ENCODE measurements around the gene OAS3. TPM values are rescaled to one million over a fixed set of nuclear protein-coding genes. Genes with fewer than 3 reads are reported as not detected.
"Not testable (repeated sequence)": the region's sequence is repeated elsewhere in the genome, so short reads cannot be mapped to it uniquely, and the experiment has no call there.

The OAS3 gene
- total RNA-seq, 1 donor from 2014 or later = 7.6 TPM

DNA sequence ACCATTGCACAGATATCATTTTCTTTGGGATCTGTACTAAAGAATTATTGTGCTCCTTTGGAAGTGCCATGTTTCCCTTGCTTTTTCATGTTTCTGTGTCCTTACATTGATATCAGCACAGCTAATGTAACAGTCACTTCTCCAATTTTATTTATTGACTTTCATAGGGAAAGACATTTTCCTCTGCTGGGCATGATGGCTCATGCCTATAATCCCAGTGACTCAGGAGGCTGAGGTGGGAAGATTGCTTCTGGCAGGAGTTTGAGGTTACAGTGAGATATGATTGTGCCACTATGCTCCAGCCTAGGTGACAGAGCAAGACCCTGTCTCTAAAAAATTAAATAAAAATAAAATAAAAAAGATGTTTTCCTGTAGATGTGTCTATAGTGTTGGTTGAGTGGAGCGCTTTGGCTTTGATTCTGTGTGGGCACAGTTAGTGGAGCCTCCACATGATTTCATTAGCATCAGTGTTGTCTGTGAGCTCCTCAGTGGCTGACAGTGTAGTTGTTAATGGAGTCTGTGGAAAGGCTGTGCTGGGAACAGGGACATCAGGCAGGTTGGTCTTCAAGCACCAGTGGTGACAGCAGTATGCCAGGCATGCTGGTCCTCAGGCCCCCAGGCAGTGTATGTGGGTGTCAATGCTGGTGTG is 47.5 kb downstream of the OAS3 start:
- DNase-seq = no peak

DNA sequence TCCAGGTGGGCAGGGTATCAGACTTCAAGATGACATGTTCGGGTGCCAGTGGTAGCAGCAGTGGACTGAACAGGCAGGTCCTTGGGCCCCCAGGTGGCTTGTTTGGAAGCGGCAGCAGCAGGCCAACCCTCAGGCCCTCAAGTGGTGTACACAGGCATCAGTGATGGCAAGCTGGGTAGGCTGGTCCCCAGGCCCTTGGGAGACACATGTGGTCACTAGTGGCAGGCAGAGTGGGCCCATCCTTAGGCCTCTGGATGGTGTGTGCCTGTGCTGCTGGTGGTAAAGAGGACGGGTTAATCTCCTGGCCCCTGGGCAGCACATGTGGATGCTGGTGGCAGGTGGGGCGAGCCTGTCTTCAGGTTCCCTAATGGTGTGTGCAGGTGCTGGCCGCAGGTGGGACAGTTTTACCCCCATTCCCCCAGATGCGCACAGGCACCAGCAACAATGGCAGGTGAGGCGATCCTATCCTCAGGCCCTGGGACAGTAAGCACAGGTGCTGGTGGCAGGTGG is 48.1 kb downstream of the OAS3 start:
- no peak for DNase-seq

DNA sequence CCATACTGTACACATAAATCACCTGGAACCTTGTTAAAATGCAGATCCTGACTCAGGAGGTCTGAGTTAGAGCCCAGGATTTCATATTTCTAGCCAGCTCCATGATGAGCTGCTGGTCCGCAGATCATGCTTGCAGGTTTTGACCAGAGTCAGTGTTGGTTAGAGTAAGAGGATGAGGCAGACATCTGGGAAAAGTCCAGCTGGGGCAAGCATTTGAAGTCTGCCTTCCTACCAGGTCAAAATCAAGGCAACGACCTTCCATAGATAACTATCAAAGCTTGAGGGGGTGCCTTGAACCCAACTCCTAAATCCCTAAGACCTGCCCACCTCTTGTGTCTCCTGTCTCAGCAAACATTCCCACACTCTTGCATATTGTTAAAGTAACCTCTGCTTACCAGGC is 49.3 kb downstream of the OAS3 start:
- DNase-seq = no peak

DNA sequence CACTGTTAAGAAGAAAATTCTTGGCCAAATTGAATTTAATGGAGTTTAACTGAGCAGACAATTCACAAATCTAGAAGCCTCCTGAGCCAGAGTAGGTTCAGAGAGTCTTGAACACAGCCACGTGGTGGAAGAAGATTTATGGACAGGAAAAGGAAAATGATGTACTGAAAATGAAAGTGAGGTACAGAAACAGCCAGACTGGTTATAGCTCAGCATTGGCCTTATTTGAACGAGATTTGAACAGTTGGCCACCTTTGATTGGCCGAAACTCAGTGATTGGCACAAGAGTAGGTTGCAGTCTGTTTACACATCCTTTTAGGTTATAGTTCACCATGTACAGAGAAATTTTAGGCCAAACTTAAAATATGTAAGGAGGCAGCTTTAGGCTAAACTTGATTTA is 50.0 kb downstream of the OAS3 start:
- DNase-seq = no peak

DNA sequence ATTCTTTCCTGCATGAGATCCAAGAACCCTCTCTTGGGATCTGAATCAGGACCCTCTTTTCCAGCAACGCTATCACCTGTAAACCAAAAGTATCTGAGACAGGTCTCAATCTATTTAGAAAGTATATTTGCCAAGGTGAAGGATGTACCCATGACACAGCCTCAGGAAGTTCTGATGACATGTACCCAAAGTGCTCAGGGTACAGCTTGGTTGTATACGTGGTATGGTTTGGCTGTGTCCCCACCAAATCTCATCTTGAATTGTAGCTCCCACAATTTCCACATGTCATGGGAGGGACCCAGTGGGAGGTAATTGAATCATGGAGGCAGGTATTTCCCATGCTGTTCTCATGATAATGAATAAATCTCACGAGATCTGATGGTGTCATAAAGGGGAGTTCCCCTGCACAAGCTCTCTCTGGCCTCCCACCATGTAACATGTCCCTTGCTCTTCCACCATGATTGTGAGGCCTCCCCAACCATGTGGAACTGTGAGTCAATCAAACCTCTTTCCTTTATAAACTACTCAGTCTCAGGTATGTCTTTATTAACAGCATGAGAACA is 50.6 kb downstream of the OAS3 start:
- not testable (repeated sequence) for DNase-seq

DNA sequence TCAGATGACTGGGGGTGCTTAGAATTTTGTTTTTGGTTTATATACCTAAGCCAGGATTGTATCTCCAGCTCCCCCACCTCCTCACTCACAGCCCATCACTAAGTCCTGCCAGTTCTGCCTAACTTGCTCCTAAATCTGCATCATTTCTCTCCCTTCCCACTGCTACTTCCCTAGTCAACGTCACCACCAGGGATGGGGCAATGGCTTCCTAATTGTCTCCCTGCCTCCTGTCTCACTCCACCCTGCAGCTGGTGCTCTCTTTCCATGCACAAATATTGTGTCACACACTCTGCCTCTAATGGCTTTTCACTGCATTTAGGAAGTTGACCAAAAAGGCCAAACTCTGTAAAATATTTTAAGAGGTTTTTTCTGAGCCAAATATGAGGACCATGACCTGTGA is 51.5 kb downstream of the OAS3 start:
- no peak for DNase-seq

DNA sequence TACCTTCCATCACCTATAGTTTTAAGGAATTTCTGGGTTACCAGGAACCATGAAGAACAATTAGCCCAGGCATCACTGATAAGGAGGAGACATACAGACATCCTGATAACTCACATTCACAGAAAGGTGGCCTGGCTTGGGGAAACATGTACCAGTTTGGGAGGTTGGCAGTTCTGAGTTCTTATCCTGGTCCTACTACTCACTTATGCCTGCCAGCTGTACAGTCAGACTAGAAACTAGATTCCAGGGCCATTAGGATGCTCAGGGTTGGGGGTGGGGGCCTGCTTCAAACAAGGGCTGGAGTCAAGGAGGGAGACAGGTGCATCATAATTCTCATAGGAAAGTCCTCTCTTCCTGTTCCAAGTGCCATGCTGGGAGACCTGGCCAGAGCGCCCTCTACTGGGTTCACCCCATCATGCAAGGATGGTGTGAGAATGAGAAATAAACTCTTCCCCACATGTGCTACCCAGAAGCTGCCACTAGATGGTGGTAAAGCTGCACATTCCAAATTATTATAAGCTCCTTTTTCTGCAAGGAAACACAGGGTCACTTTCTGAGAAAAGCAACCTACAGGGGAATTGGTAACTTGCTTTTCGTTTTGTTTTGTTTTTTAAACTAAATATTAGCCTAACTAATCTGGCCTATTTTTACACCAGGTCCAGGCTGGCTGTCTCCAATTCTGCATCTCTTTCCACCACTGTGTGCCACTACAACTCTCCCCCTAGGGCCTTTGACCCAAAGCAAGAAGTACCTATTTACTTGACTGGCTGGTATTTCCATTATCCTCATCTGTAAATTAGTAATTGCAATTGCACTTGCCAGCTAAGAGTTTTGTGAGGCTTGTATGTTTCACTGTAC is 54.5 kb downstream of the OAS3 start:
- DNase-seq = peak; percentile 28

DNA sequence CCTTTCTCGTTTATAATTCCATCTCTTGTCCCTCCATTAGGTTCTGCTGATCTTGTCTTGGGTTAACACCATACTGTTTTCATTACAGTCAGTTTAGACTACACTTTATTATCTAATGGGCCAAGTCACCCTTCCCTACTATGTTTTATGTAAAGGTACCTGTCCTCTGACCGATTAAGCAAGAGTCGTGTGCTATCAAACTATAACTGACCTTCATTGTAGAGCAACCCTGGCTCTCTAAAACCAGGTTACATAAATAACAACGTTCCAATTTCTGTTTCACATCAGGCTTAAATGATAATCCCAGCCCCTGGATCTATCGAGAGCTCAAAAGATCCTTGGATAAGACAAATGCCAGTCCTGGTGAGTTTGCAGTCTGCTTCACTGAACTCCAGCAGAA is 56.7 kb downstream of the OAS3 start:
- no peak for DNase-seq

DNA sequence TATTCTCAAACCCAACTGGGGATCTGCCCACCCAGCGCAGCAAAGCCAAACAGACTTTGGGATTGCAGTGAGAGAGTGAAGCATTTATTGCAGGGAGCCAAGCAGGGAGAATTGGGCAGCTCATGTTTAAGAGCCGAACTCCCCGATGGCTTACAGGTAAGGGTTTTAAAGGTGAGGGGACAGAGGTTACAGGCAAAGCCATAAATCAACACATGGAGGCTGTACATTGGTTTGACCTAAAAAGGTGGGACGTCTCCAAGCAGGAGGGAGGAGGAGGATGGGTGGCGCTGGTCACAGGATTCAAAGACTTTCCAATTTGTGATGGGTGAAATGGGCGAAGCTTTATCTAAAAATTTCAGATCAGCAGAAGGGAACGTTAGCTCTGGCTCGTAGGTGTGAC is 58.2 kb downstream of the OAS3 start:
- DNase-seq = no peak

DNA sequence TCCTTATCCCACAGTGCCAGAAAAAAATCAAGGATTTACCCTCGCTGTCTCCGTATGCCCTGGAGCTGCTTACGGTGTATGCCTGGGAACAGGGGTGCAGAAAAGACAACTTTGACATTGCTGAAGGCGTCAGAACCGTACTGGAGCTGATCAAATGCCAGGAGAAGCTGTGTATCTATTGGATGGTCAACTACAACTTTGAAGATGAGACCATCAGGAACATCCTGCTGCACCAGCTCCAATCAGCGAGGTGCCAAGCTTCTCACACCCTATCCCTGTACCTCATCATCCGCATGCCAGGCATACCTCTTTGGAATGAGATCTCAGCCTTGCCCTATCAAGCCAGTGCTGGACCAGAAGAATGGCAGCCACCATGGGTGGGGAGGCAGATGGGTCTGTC is 59.2 kb downstream of the OAS3 start:
- no peak for DNase-seq

DNA sequence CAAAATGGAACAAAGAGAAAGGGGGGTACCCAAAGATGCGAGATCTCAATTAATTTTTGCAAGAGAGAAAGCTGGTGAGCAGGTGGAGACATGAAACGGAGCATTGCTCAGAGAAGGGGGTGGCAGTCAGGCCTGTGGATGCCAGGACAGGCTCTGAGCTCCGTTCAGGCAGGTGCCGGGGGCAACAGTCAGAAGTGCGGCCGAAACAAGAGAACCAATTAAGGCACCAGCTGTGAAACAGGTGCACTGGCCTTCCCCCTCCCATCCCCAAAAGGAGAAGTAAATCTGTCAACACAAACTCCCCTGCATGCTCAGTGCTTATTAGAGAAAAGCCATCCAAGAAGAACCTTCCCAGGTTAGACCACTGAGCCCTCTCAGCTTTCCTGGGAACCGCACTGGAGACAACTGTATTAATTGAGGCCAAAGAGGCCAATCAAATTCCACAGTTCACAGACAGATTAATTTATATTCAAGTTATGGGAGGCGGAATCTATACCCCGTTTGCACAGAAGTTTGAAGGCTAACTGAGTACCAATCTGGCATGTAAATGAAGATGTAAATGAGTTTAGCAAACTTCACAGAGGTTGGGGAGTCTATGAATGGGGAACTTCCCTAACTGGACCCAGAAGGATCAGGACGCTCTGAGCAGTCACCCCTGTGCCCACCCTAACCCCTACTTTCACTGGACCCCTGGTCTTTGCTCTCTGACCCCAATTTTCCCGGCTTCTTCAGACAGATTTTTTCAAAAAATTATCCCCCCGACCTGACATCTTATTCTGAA is 60.9 kb downstream of the OAS3 start:
- DNase-seq = no peak

DNA sequence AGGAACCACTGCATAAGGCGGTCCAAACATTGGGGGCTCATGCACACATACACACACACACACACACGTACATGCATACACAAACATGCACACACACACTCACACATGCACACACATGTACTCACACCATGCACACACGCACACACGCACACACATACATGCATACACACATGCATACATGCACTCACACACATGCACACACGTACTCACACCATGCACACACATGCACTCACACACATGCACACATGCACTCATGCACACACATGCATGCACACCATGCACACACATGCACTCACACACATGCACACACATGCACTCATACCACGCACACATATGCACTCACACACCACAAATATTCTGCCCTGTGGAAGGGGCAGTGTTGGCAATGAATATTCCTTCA is 62.2 kb downstream of the OAS3 start:
- DNase-seq = no peak

DNA sequence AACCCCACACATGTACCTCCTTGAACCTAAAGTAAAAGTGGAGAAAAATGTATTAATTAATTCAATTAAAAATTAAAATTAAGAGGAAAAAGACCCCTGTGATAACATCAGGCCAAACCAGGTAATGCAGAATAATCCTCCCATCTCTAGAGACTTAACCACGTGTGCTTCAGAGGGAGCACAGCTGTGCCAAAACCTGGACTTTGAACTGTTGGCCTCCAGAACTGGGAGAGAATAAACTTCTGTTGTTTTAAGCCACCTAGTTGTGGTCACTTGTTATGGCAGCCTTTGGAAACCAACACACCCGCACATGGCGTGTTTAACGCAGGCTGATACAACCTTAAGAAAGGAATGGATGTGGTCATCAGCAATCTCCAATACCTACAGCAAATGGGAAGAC is 63.9 kb downstream of the OAS3 start:
- DNase-seq = no peak

DNA sequence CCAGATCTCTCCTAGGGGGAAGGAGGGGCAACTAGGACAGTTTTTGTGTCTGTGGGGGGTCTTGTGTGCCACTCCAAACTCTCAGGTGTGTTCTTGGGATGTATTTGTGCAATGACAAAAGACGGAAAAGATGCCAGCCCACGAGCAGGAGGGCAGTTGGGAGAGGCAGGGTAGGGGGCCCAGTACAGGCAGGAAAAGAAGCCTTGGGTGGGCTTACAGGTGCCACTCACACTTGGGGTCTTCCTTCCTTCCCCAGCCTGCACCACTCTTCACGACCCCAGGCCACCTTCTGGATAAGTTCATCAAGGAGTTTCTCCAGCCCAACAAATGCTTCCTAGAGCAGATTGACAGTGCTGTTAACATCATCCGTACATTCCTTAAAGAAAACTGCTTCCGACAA is 64.4 kb downstream of the OAS3 start:
- DNase-seq = no peak

DNA sequence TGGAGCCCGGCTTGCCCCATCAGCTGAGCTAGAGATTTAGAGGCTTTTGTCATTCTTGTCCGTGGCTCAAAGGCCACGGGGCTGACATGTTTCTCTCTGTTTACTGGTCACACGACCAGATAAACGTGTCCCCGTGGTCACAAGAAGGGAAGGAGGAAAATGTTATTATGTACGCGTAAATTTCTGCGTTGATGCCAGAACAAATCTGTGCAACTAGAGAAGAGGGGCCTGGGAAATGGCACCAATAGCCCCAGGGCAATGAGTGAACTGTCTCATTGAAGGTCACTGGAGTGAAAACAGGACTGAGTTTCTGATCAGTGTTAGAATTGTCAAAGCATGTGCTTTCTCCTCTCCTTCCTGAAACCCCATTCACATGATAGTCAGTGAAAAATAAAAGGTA is 65.4 kb downstream of the OAS3 start:
- no peak for DNase-seq

DNA sequence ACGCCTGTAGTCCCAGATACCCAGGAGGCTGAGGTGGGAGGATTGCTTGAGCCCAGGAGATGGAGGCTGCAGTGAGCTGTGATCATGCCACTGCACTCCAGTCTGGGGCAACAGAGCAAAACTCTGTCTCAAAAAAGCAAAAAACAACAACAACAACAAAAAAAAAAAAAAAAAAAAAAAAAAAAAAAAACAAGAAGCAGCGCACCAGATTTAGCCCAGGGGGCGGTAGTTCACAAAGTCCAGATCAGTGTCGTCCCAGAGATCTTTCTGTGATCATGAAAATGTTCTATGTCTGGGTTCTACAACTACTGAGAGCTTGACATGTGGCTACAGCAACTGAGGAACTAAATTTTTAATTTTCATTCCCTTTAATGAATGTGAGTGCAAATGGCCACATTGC is 67.5 kb downstream of the OAS3 start:
- DNase-seq = no peak

DNA sequence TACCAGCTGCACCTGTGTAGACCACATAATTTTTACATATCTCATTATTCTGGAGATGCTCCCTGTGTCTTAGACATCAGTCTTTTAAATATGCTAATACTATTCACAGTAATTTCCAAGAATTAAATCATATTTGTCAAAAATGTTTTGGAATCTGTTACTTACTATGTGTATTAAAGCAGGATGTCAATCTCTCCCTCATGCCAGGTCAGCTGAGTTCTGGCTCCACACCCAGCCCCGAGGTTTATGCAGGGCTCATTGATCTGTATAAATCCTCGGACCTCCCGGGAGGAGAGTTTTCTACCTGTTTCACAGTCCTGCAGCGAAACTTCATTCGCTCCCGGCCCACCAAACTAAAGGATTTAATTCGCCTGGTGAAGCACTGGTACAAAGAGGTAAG is 67.9 kb downstream of the OAS3 start:
- no peak for DNase-seq

DNA sequence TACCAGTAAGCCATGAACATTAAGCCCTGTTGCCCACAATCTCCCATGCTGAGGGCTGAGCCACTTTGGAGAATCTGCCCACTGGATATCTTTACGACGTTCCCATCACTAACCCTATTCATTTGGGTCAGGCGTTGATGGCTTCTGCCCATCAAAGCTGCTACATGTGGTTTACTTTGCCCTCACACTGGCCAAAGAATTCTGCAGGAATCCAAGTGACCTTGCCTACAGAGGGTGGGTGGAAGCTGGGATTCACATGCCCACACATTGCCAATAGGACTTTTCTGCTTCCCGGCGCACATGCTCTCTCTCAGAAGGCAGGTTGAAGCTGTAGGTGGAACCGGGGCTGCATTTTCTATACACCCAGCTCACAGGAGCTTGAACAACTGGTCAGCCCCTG is 68.4 kb downstream of the OAS3 start:
- DNase-seq = no peak

DNA sequence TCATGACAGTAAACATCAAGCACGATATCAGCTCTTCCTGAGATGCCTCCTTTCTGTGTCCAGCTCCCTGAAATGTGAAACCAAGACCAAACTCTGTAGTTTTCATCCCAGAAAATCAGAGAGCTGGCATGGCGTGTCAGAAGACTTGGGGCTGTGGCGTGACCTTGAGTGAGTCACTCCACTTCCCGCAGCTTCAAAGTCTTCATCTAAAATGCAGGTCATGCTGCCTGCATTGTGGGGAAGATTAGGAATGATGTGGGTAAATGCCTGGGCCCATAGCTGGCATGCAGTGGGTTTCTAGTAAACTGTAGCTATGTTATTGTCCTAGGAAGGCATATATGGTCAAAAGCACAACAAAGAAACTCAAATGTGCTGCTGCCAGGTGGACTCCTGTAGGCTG is 68.9 kb downstream of the OAS3 start:
- DNase-seq = no peak

DNA sequence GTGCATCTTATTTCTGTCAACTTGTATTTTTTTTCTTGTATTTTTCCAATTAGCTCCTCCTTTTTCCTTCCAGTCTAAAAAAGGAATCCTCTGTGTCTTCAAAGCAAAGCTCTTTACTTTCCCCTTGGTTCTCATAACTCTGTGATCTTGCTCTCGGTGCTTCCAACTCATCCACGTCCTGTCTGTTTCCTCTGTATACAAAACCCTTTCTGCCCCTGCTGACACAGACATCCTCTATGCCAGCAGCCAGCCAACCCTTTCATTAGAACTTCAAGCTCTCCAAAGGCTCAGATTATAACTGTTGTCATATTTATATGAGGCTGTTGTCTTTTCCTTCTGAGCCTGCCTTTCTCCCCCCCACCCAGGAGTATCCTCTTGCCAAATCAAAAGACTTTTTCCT is 72.4 kb downstream of the OAS3 start:
- no peak for DNase-seq

DNA sequence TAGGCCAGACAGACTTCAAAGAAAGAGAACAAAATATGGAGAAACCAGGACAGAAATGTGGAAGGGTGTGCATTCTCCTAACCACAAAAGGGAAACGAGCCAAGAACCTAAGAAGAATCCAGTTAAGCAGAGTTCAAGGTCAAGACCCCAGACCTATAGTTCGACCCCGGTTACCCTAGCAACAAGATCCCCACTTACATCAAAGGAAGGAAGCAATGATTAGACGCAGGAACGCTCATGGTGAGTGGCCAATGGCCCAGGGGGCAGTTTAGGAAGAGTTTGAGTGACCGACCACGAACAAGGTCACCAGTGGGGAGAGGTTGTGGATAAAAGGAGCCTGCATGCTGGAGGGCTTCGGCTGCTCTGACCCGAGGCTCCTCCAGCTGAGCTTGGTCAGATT is 76.3 kb downstream of the OAS3 start:
- DNase-seq = no peak

DNA sequence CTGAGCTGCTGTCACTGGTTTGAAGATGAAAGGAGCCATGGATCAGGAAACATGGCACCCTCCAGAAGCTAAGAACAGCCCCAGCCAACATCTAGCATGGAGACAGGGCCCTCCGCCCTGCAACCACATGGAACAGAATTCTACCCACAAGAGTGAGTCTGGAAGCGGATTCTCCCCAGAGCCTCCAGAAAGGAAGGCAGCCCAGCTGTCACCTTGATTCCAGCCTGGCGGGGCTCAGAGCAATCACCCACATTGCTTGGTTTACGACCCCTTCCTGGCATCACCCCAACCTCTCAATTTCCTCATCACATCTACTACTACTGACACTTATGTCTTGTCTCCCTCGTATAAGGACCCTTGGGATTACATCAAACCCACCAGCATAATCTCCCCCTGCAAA is 78.5 kb downstream of the OAS3 start:
- no peak for DNase-seq

DNA sequence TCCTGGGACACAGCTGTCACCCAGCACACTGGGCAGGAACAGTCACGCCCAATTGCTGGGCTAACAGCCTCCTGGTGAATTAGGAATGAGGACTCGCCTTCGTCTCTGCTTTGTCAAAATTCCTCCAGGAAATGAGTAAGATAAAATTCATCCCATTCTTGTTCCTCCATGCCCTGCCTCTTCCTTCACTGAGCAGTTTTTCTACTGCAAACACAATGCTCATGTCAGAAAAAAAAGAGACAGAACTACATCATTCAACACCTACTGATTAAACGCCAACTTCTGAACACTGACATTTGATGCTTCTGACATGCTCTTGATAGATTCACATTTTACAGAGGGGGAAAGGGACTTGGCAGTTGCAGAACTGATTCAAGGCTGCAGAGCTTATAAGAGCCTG is 80.8 kb downstream of the OAS3 start:
- no peak for DNase-seq
